ENCODE measurements around the gene CALR3.

GRCh38 chr19:16524991-16525734 lies 29.2 kb upstream of the CALR3 start:
- TF ChIP-seq CTCF (CRISPR knock-in tag; IDR thresholded peaks at IDR 0.05) (no peak), ZNF609 (CRISPR knock-in tag; IDR thresholded peaks at IDR 0.05; ENCODE audit: borderline replicate concordance) (no peak), TCF7L2 (IDR thresholded peaks at IDR 0.05; ENCODE audit: low read depth, low read length) (no peak), AFF4 (CRISPR knock-in tag; IDR thresholded peaks at IDR 0.05) (no peak), IKZF4 (CRISPR knock-in tag; IDR thresholded peaks at IDR 0.05; ENCODE audit: borderline replicate concordance, low read depth, not compliant biosample characterization) (no peak), TBP (CRISPR knock-in tag; IDR thresholded peaks at IDR 0.05) (no peak), PHB2 (IDR thresholded peaks at IDR 0.05; ENCODE audit: partially characterized antibody) (no peak), SIN3A (IDR thresholded peaks at IDR 0.05; ENCODE audit: borderline replicate concordance, low read depth, low read length) (no peak), FOSL2 (CRISPR knock-in tag; IDR thresholded peaks at IDR 0.05) (no peak), GABPA (IDR thresholded peaks at IDR 0.05; ENCODE audit: low read depth, low read length) (no peak), GABPA (CRISPR knock-in tag; IDR thresholded peaks at IDR 0.05; ENCODE audit: low read depth) (no peak), FOXK2 (IDR thresholded peaks at IDR 0.05) (no peak), KLF9 (CRISPR knock-in tag; IDR thresholded peaks at IDR 0.05; ENCODE audit: low read depth) (no peak), RAD21 (CRISPR knock-in tag; IDR thresholded peaks at IDR 0.05) (no peak), HBP1 (CRISPR knock-in tag; IDR thresholded peaks at IDR 0.05; ENCODE audit: low read depth) (no peak)
